CD4-positive, alpha-beta T cell treated with Interferon gamma for 1 hour (primary cell): ENCODE measurements around the gene CCDC9.
"Not testable (repeated sequence)": the region's sequence is repeated elsewhere in the genome, so short reads cannot be mapped to it uniquely, and the experiment has no call there.

ENCODE experiments used
- DNase-seq: peaks from one replicate; pipeline ENCODE4 v3.0.0-alpha.2; 2020

The CCDC9 gene

GRCh38 chr19:47261946-47262793 is 5.8 kb downstream of the CCDC9 start:
- DNase-seq, result peak; percentile 61

GRCh38 chr19:47264629-47265028 is 8.3 kb downstream of the CCDC9 start:
- no peak for DNase-seq

- DNase-seq, result no peak
Observed at GRCh38 chr19:47266401-47266941, 10.1 kb downstream of the CCDC9 start.

GRCh38 chr19:47267350-47267759 is 11.0 kb downstream of the CCDC9 start:
- DNase-seq, result no peak

GRCh38 chr19:47268028-47268427 is 11.7 kb downstream of the CCDC9 start:
- no peak for DNase-seq

- DNase-seq, result no peak
Observed at GRCh38 chr19:47269596-47269995, 13.3 kb downstream of the CCDC9 start.

GRCh38 chr19:47270408-47270807 is 14.1 kb downstream of the CCDC9 start:
- DNase-seq, result no peak

GRCh38 chr19:47271949-47272348 is 15.6 kb downstream of the CCDC9 start:
- no peak for DNase-seq

GRCh38 chr19:47272448-47273312 is 16.4 kb downstream of the CCDC9 start:
- no peak for DNase-seq

- peak; percentile 91 for DNase-seq
Observed at GRCh38 chr19:47273313-47274070, 17.2 kb downstream of the CCDC9 start.

GRCh38 chr19:47274071-47274890 is 18.0 kb downstream of the CCDC9 start, which contains the start of gene INAFM1:
Gene INAFM1, plus strand, starts transcription at chr19:47274885. Its CDS starts 35 bp downstream, at chr19:47274920.
- peak; percentile 95 for DNase-seq

- DNase-seq, result no peak
Observed at GRCh38 chr19:47274891-47275761, 18.8 kb downstream of the CCDC9 start.

GRCh38 chr19:47275791-47276461 is 19.6 kb downstream of the CCDC9 start:
- no peak for DNase-seq

GRCh38 chr19:47276513-47276912 is 20.2 kb downstream of the CCDC9 start:
- not testable (repeated sequence) for DNase-seq

GRCh38 chr19:47280183-47280797 is 24.0 kb downstream of the CCDC9 start:
- DNase-seq, result peak; percentile 41

GRCh38 chr19:47283405-47284059 is 27.2 kb downstream of the CCDC9 start:
- no peak for DNase-seq

GRCh38 chr19:47284324-47284899 is 28.1 kb downstream of the CCDC9 start:
- no peak for DNase-seq

- peak; percentile 68 for DNase-seq
Observed at GRCh38 chr19:47296036-47296435, 39.7 kb downstream of the CCDC9 start.

- DNase-seq, result not testable (repeated sequence)
Observed at GRCh38 chr19:47300867-47301266, 44.5 kb downstream of the CCDC9 start.
